GM12878 (cell line): ENCODE measurements around the gene CKB. TPM values are rescaled to one million over a fixed set of nuclear protein-coding genes. Genes with fewer than 3 reads are reported as not detected.

Experiments used
- ATAC-seq: fragments of 200-7000 bp; cut with Tn5 transposase; 3 replicates; pipeline ENCODE4 v1.9.1; 2020; ENCODE audit warnings: mild to moderate bottlenecking, moderate library complexity
- Bru-seq: library from RNA; stranded (reverse); fragments of 400-500 nt; gene quantifications from one replicate; lab custom pipeline; 2021; lab: Mats Ljungman, UMichigan
- BruChase-seq, 2 experiments: library from RNA; stranded (reverse); fragments of 400-500 nt; gene quantifications; one replicate each; lab custom pipeline; 2021; lab: Mats Ljungman, UMichigan
- BruUV-seq: library from RNA; stranded (reverse); fragments of 400-500 nt; replicated peaks from 2 replicates; lab custom pipeline; 2021; lab: Mats Ljungman, UMichigan
- CTCF ChIA-PET: fragments of 300-600 bp; sonication (Branson Sonifier 250); formaldehyde crosslinking; extraction: SDS; loops from one replicate; lab custom pipeline; 2021; ENCODE audit warnings: inconsistent platforms; lab: Yijun Ruan, JAX
- POLR2A ChIA-PET: fragments of 350-600 bp; formaldehyde crosslinking; extraction: SDS; loops from one replicate; lab custom pipeline; 2021; ENCODE audit warnings: inconsistent platforms; lab: Charles Lee
- RAD21 ChIA-PET: fragments of 300-600 bp; sonication (Branson Sonifier 250); formaldehyde crosslinking; loops from one replicate; lab custom pipeline; 2023; ENCODE audit warnings: antibody characterized with exemption; ENCODE audit not compliant: unreplicated experiment; lab: Charles Lee
- SMC1A ChIA-PET: fragments of 300-600 bp; sonication (Branson Sonifier 250); formaldehyde crosslinking; loops from one replicate; lab custom pipeline; 2023; ENCODE audit not compliant: unreplicated experiment, uncharacterized antibody; lab: Charles Lee
- DNase-seq: peaks from one replicate; pipeline ENCODE4 v3.0.0-alpha.2; 2011; ENCODE audit warnings: low read depth, low spot score
- FAIRE-seq: peaks from 3 replicates; lab custom pipeline; 2011; peaks lifted over from hg19 to GRCh38; lab: Jason Lieb, UNC
- H2AFZ ChIP-seq: 2 replicates; pipeline ENCODE4 v1.6.0; 2011; ENCODE audit warnings: low read depth, low read length, control low read depth; ENCODE audit not compliant: control insufficient read depth
- H3K27ac ChIP-seq: 2 replicates; pipeline ENCODE4 v1.5.1; 2011; ENCODE audit warnings: control low read depth; ENCODE audit not compliant: control insufficient read depth, insufficient read depth
- H3K27me3 ChIP-seq, 2 experiments: replicated peaks in 1 of 2; 2 replicates each; pipeline versions ENCODE4 v1.6.0 to v1.6.1; 2011; ENCODE audit warnings: low read length in 1 of 2; ENCODE audit not compliant: control insufficient read depth in 2 of 2, insufficient read depth in 2 of 2
- H3K36me3 ChIP-seq, 2 experiments: 2 replicates each; pipeline ENCODE4 v1.5.1; 2011; ENCODE audit warnings: low read length in 1 of 2; ENCODE audit not compliant: control insufficient read depth in 2 of 2, insufficient read depth in 2 of 2
- H3K4me1 ChIP-seq: 2 replicates; pipeline ENCODE4 v1.6.1; 2011; ENCODE audit warnings: mild to moderate bottlenecking, low read length, moderate library complexity, mixed read lengths; ENCODE audit not compliant: control insufficient read depth, insufficient read depth
- H3K4me2 ChIP-seq: 2 replicates; pipeline ENCODE4 v1.6.0; 2011; ENCODE audit warnings: control low read depth; ENCODE audit not compliant: control insufficient read depth, insufficient read depth
- H3K4me3 ChIP-seq: fragments of 200-600 bp; sonication (generic); 2 replicates; pipeline ENCODE4 v1.5.1; 2016
- H3K79me2 ChIP-seq: 2 replicates; pipeline ENCODE4 v1.6.0; 2011; ENCODE audit warnings: low read length; ENCODE audit not compliant: control insufficient read depth, insufficient read depth
- H3K9ac ChIP-seq: 2 replicates; pipeline ENCODE4 v1.8.0; 2011; ENCODE audit warnings: low read length, control low read depth, mixed read lengths; ENCODE audit not compliant: control insufficient read depth, insufficient read depth
- H3K9me3 ChIP-seq: replicated peaks from 3 replicates; pipeline ENCODE4 v1.5.1; 2011; ENCODE audit warnings: mild to moderate bottlenecking, low read length; ENCODE audit not compliant: control insufficient read depth, insufficient read depth
- H4K20me1 ChIP-seq: 2 replicates; pipeline ENCODE4 v1.6.0; 2011; ENCODE audit not compliant: control insufficient read depth, insufficient read depth
- MAX ChIP-seq: IDR thresholded peaks from 2 replicates; pipeline ENCODE4 v1.6.1; 2012; ENCODE audit warnings: low read depth, low read length, improper control_type of control experiment
- NFYB ChIP-seq: IDR thresholded peaks from 2 replicates; pipeline ENCODE4 v1.6.1; 2011; ENCODE audit warnings: low read depth, mild to moderate bottlenecking, low read length, improper control_type of control experiment, moderate library complexity; ENCODE audit not compliant: insufficient read depth
- SUZ12 ChIP-seq: fragments of 200-600 bp; sonication (generic); IDR thresholded peaks from one replicate; pipeline ENCODE4 v1.6.1; 2018; ENCODE audit warnings: antibody characterized with exemption, mild to moderate bottlenecking; ENCODE audit not compliant: unreplicated experiment
- TCF12 ChIP-seq: IDR thresholded peaks from 2 replicates; pipeline ENCODE4 v1.6.1; 2011; ENCODE audit warnings: low read depth, mild to moderate bottlenecking, low read length
- ZNF384 ChIP-seq: IDR thresholded peaks from 2 replicates; pipeline ENCODE4 v1.6.1; 2012; ENCODE audit warnings: low read depth, mild to moderate bottlenecking, low read length, improper control_type of control experiment, borderline replicate concordance
- WGBS: methylation state at CpG from one replicate; pipeline ENCODE4 v1.1.6; 2016; ENCODE audit warnings: low lambda C conversion rate; ENCODE audit not compliant: insufficient replicate concordance, insufficient coverage; ENCODE audit errors: missing lambda C conversion rate; 5-methylcytosine and 5-hydroxymethylcytosine counted together
- in situ Hi-C: fragments of 300-500 bp; cut with MboI; formaldehyde crosslinking; loops from 9 replicates; pipeline ENCODE4 v1.14.3; 2018; ENCODE audit warnings: mixed read lengths
- intact Hi-C: fragments of 100-400 bp; cut with micrococcal nuclease; formaldehyde crosslinking; loops from one replicate; pipeline ENCODE4 v1.14.2; 2022; ENCODE audit not compliant: unreplicated experiment
- long read RNA-seq, 2 experiments: library from polyadenylated mRNA; unstranded; transcript quantifications; one replicate each; pipeline ENCODE4 v2.0.0, GENCODE V29; 2019 to 2020
- polyA minus RNA-seq, 3 experiments: library from RNA; depleted of rRNA, polyadenylated mRNA; stranded (reverse); fragments of >200 nt; gene quantifications; 2 replicates each; pipeline ENCODE4 v1.2.3, GENCODE V29; 2011
- polyA plus RNA-seq, 11 experiments: library from polyadenylated mRNA; depleted of rRNA in 4 of 11; unstranded in 6 of 11; stranded (reverse) in 5 of 11; fragments of >200 nt; fragmentation: Nextera tagmentation in 4 of 11; fragmentation: Illumina TruSeq in 1 of 11; extraction: Ambion mirVana in 4 of 11; extraction: Trizol in 1 of 11; gene quantifications; 1 replicate in 1 of 11; 2 replicates in 10 of 11; pipeline versions ENCODE4 v1.2.1 to v1.2.3, GENCODE V29; 2011 to 2016; ENCODE audit warnings: inconsistent platforms in 2 of 11, missing spikeins in 2 of 11, low read depth in 1 of 11
- total RNA-seq, 4 experiments: library from RNA; depleted of rRNA in 3 of 4; stranded (reverse); fragments of >200 nt in 3 of 4; fragmentation: Illumina TruSeq in 1 of 4; extraction: Trizol in 1 of 4; gene quantifications; 2 replicates each; pipeline versions ENCODE4 v1.2.1 to v1.2.3, GENCODE V29; 2013 to 2021

Gene CKB
- 5.2 and 8.1 TPM in 2 replicates for total RNA-seq (2013; cell fraction: nucleolus; rRNA removed)
- total RNA-seq (2014; rRNA removed): 2.0 and 5.2 TPM in 2 replicates
- total RNA-seq (2014; rRNA removed; fragmentation: Illumina TruSeq; extraction: Trizol): 0.37 and 0.40 TPM in 2 replicates
- 3.6 and 5.5 TPM in 2 replicates for total RNA-seq (2021)
- 4.6 TPM for polyA plus RNA-seq (2011; ENCODE audit: low read depth)
- 4.9 and 6.1 TPM in 2 replicates for polyA plus RNA-seq (2011; rRNA removed)
- polyA plus RNA-seq (2011; cell fraction: cytosol; rRNA removed): 8.2 and 14.3 TPM in 2 replicates
- 21.1 and 21.6 TPM in 2 replicates for polyA plus RNA-seq (2011; cell fraction: nucleus; rRNA removed)
- 8.6 and 8.9 TPM in 2 replicates for polyA plus RNA-seq (2012)
- polyA plus RNA-seq (2014; fragmentation: Illumina TruSeq; extraction: Trizol): 0.46 TPM in 1 of 2 replicates, not detected in the other
- under 1 TPM; 0.48 to 0.90 TPM for polyA plus RNA-seq (2014; fragmentation: Nextera tagmentation; extraction: Ambion mirVana)
- 2.8 and 9.0 TPM in 2 replicates for polyA plus RNA-seq (2014; rRNA removed)
- polyA plus RNA-seq (2016; fragmentation: Nextera tagmentation; extraction: Ambion mirVana): 1 to 10 TPM; 2.6 to 3.3 TPM
- 2.3 and 12.2 TPM in 2 replicates for polyA minus RNA-seq (2011; rRNA and poly(A)+ RNA removed)
- polyA minus RNA-seq (2011; cell fraction: cytosol; rRNA and poly(A)+ RNA removed): 5.2 and 7.7 TPM in 2 replicates
- 1.7 and 4.3 TPM in 2 replicates for polyA minus RNA-seq (2011; cell fraction: nucleus; rRNA and poly(A)+ RNA removed)
- Bru-seq, nascent RNA: percentile 43 among the genes with signal in this experiment
- percentile 55 among the genes with signal in this experiment for BruChase-seq, experiment 1, labeled RNA remaining after a 6-hour chase
- percentile 44 among the genes with signal in this experiment for BruChase-seq, experiment 2, labeled RNA remaining after a 2-hour chase
- long read RNA-seq, experiment 1, partial matches to known transcripts: 0 of 2 reads
- long read RNA-seq, experiment 1, other reads (novel, unspliced or antisense): 0 of 2 reads
- long read RNA-seq, experiment 2, partial matches to known transcripts: 1 of 2 reads
- long read RNA-seq, experiment 2, other reads (novel, unspliced or antisense): 0 of 2 reads

DNA sequence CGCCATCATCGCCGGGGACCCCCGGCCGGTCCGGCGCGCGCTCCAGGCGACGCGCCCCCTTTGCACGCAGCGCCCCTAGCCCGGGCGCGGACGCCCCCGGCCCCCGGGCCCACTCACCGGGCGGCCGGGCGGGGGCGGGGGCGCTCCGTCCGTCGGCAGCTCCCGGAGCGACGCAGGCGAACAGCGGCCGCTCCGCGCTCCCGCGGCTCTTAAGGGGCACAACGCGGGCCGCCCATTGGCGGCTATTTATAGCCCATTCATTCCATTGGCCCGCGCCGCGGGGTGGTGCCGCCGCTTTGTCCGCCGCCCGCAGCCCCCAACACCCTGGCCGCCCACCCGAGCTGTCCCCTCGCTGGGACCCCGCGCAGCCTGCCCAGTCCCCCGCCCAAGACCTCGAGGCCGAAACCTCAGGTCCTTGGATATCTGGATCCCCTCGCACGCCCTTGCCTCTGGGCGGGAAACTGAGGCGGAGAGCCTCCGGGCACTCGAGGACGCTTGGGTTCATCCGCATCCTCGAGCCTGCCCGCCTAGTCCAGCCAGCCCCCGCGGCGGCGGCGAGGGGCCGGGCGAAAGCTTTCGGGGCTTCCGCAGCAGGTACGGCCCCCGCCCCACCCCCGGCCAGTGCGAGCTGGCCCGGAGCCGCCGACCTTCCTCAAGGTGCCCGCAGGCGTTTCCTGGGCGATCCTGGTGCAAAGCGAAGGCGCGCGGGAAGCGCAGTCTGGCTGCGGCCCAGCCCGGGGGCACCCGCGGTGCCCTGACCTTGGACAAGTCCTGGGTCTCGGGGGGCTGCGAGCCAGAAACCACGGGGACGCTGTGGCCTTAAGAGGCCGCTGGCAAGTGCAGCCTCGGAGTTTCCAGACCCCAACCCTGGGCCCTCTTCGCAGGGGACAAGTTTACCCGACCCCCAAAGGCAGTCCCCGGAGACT, at the start of gene CKB:
Gene CKB, minus strand, starts transcription at position 182 of the 926 bp plus-strand sequence. CDS start 337 bp downstream, outside the sequence.
- RAD21 ChIA-PET: interaction anchor here (0.7 to 1.4 kb wide), 2 partner anchors 24 to 29 kb away, joined by 3 to 5 read pairs; no protein-coding TSS in a partner anchor
- DNase-seq: no peak
- no TSS peak for BruUV-seq
- in situ Hi-C loops (no loop called here), intact Hi-C loops (no loop called here)
- Histone ChIP-seq H3K4me2 (peak within 1 kb of the TSS; percentile 97), H3K4me1 (peaks cover 40% of the 10 kb centered on the region), H3K36me3 (no peaks in the 10 kb centered on the region), H2AFZ (no peak within 1 kb of the TSS), H3K9ac (no peak within 1 kb of the TSS), H3K27ac (no peak within 1 kb of the TSS), H4K20me1 (no peaks in the 10 kb centered on the region), H3K27me3 (peaks cover 2% of the 10 kb centered on the region in 2 experiments; a peak in 2 of 4 replicates), H3K9me3 (no peaks in the 10 kb centered on the region; the same call in 2 of the 3 replicates), H3K79me2 (no peaks in the 10 kb centered on the region; the same call in 1 of the 2 replicates), H3K4me3 (peak within 1 kb of the TSS; percentile 66)
- SMC1A ChIA-PET: no interaction called here
- CTCF ChIA-PET: no interaction called here
- ATAC-seq: no peak
- WGBS: 21% methylated on average over 64 of the region's 107 CpGs
- FAIRE-seq: no peak
- TF ChIP-seq NFYB: peak; percentile 52; the same call in 1 of the 2 replicates
- TF ChIP-seq SUZ12: peak; percentile 61
- no peak for TF ChIP-seq ZNF384
- 0 out of 2 replicates have a peak, but pooled peaks have one; percentile 7 for TF ChIP-seq TCF12
- TF ChIP-seq MAX: no peak
- POLR2A ChIA-PET: no interaction called here
